ENCODE results near the gene SLC66A3.

SLC66A3 gene

GRCh38 chr2:11147263-11147662 is 8.0 kb upstream of the SLC66A3 start:
- Histone ChIP-seq H3K4me2 (no peak overlapping the region), H3K9ac (no peak overlapping the region), H3K27me3 (no peaks in the 10 kb centered on the region), H3K27ac (no peak overlapping the region), H3K9me3 (peaks cover 7% of the 10 kb centered on the region; the same call in 1 of the 2 replicates), H3K36me3 (no peaks in the 10 kb centered on the region), H3K4me3 (no peak overlapping the region), H3K4me1 (peaks cover 6% of the 10 kb centered on the region; the same call in 1 of the 2 replicates), H4K20me1 (no peaks in the 10 kb centered on the region)
- no peak for TF ChIP-seq Cebpa-rat (IDR thresholded peaks at IDR 0.05)

GRCh38 chr2:11152591-11152990 is 2.7 kb upstream of the SLC66A3 start:
- Histone ChIP-seq H3K9me3 (0 out of 2 replicates have a peak, but pooled peaks cover under 1% of the 10 kb centered on the region), H4K20me1 (no peaks in the 10 kb centered on the region), H3K27me3 (no peaks in the 10 kb centered on the region), H3K9ac (no peak overlapping the region), H3K4me3 (no peak overlapping the region), H3K4me2 (no peak overlapping the region), H3K4me1 (peaks cover 20% of the 10 kb centered on the region), H3K27ac (no peak overlapping the region), H3K36me3 (no peaks in the 10 kb centered on the region)
- TF ChIP-seq Cebpa-rat (IDR thresholded peaks at IDR 0.05) = no peak

- Histone ChIP-seq H3K4me1 (peaks cover 31% of the 10 kb centered on the region), H3K9ac (peak overlapping the region; percentile 81), H3K4me3 (peak overlapping the region; percentile 70), H3K4me2 (peak overlapping the region; percentile 98), H3K27ac (peak overlapping the region; percentile 82), H4K20me1 (no peaks in the 10 kb centered on the region), H3K27me3 (no peaks in the 10 kb centered on the region), H3K9me3 (no peaks in the 10 kb centered on the region), H3K36me3 (no peaks in the 10 kb centered on the region)
- TF ChIP-seq Cebpa-rat (IDR thresholded peaks at IDR 0.05) = no peak
Observed at GRCh38 chr2:11154016-11154922, 998 bp upstream of the SLC66A3 start.

DNA sequence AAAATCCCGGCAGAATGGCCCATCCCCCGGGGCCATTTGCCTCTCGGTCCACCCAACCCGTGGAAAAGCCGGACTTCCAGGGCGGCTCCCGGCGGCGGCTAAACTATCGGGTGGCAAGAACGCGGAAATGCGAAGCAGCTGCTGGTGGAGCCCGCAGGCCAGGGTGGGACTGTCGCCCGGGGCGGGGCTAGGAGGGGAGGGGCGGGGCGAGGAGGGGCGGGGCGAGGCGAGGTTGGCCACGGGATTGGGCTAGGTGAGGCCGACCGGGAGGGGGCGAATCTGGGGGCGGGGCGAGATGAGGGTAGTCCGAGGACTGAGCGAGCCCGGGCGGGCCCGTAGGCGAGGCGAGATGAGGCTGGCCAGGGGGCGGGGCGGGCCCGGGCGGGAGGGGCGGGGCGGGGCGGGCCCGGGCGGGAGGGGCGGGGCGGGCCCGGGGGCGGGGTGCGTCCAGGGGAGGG is 315 bp upstream of the SLC66A3 start:
- Histone ChIP-seq H3K4me3 (peak overlapping the region; percentile 76), H3K4me2 (peak overlapping the region; percentile 98), H3K9me3 (no peaks in the 10 kb centered on the region), H3K27me3 (no peaks in the 10 kb centered on the region), H4K20me1 (no peaks in the 10 kb centered on the region), H3K27ac (peak overlapping the region; percentile 82), H3K9ac (peak overlapping the region; percentile 81), H3K36me3 (no peaks in the 10 kb centered on the region), H3K4me1 (peaks cover 38% of the 10 kb centered on the region)
- no peak for TF ChIP-seq Cebpa-rat (IDR thresholded peaks at IDR 0.05)

GRCh38 chr2:11156396-11157075 is 1.3 kb downstream of the SLC66A3 start:
- no peaks in the 10 kb centered on the region for H3K36me3 ChIP-seq

DNA sequence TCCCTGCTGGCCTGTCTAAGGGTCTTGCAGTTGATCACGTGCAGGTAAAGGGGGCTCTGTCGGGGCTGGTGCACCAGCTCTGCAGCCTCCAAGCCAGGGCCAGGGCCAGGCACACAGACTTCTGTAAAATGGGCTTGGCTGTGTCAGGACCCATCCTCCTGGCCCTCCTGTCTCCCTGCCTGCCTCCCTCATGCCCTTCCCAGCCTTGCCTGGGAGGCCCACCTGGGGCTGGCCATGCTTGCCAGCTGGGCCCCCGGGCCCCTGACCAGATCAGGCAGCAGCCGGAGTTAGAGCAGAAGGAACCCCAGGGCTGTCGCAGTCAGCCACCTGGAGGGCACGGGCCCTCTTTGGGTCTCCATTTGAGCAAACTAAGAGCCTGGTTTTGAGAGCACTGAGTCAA is 2.0 kb downstream of the SLC66A3 start:
- H3K36me3 ChIP-seq = no peaks in the 10 kb centered on the region
- no peaks in the 10 kb centered on the region for H3K9me3 ChIP-seq
- peaks cover 58% of the 10 kb centered on the region for H3K4me1 ChIP-seq
- H4K20me1 ChIP-seq = no peaks in the 10 kb centered on the region
- 0 out of 2 replicates have a peak overlapping the region, but pooled peaks have one; percentile 3 for H3K9ac ChIP-seq
- H3K4me3 ChIP-seq = no peak overlapping the region
- no peaks in the 10 kb centered on the region for H3K27me3 ChIP-seq
- H3K4me2 ChIP-seq = no peak overlapping the region
- H3K27ac ChIP-seq = no peak overlapping the region
- TF ChIP-seq Cebpa-rat (IDR thresholded peaks at IDR 0.05) = no peak

More at GRCh38 chr2:11156396-11157075, 1.3 kb downstream of the SLC66A3 start:
- Histone ChIP-seq H3K9me3 (no peaks in the 10 kb centered on the region), H3K27me3 (no peaks in the 10 kb centered on the region), H3K4me1 (peaks cover 54% of the 10 kb centered on the region), H3K4me3 (no peak overlapping the region), H3K9ac (0 out of 2 replicates have a peak overlapping the region, but pooled peaks have one; percentile 84), H3K27ac (no peak overlapping the region), H4K20me1 (no peaks in the 10 kb centered on the region), H3K4me2 (peak overlapping the region; percentile 93)
- no peak for TF ChIP-seq Cebpa-rat (IDR thresholded peaks at IDR 0.05)

DNA sequence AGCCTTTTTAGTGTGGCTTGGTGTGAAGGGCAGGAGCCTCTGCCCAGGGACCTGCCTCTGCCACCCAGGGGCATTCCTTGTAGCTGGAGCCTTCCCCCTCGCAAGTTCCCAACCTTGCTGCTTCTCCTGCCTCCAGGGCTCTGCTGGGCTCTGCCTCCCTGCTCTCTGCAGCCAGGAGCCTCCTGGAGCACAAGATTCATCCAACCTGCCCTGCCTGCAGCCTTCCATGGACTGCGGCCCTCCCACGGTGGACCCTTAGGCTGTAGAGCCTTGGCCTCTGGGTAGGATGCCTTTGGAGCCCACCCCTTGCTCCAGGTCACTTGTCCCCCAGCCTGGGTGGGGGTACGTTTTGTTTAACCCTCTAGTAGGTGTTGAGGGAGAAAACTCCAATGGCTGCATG is 2.5 kb downstream of the SLC66A3 start:
- no peaks in the 10 kb centered on the region for H3K27me3 ChIP-seq
- no peak for TF ChIP-seq Cebpa-rat (IDR thresholded peaks at IDR 0.05)
- H3K36me3 ChIP-seq = no peaks in the 10 kb centered on the region
- 0 out of 2 replicates have a peak overlapping the region, but pooled peaks have one; percentile 3 for H3K9ac ChIP-seq
- H4K20me1 ChIP-seq = no peaks in the 10 kb centered on the region
- no peak overlapping the region for H3K4me3 ChIP-seq
- H3K4me1 ChIP-seq = peaks cover 58% of the 10 kb centered on the region
- no peak overlapping the region for H3K27ac ChIP-seq
- H3K4me2 ChIP-seq = no peak overlapping the region
- H3K9me3 ChIP-seq = no peaks in the 10 kb centered on the region

- peaks cover 56% of the 10 kb centered on the region for H3K4me1 ChIP-seq
- no peaks in the 10 kb centered on the region for H3K27me3 ChIP-seq
- H3K9me3 ChIP-seq = no peaks in the 10 kb centered on the region
- no peaks in the 10 kb centered on the region for H3K36me3 ChIP-seq
- H3K4me2 ChIP-seq = peak overlapping the region; percentile 12
- H3K9ac ChIP-seq = no peak overlapping the region
- TF ChIP-seq Cebpa-rat (IDR thresholded peaks at IDR 0.05) = no peak
- H3K4me3 ChIP-seq = no peak overlapping the region
- H3K27ac ChIP-seq = 0 out of 2 replicates have a peak overlapping the region, but pooled peaks have one; percentile 20
- no peaks in the 10 kb centered on the region for H4K20me1 ChIP-seq
Observed at GRCh38 chr2:11158916-11159573, 3.8 kb downstream of the SLC66A3 start.

DNA sequence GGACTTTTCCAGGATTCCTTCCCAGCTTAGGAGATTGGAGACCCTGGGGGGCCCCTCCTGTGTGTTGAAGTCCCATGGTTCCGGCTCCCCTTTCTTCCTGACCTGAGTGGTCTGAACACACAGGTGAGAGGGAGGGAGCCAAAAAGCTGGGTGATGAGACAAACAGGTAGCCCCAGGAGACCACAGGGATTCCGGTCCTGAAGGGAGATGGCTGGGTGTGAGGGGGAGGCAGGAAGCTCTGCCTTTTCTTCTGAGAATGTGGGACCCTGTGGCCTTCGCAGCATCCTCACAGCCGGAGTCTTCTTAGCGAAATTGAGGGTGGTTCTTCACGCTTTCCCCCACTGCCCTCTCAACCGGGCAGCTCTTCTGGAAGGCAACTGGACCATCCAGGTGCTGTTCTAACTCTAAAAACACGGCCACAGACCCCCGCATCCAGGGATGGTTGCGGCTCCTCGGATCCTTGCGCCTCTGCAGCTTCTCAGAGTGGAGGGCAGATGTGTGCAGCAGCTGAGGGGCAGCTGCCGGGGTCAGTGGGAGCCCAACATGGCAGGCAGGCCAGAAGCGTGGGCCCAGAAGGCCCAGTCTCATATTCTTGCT is 4.4 kb downstream of the SLC66A3 start:
- H3K4me2 ChIP-seq = peak overlapping the region; percentile 62
- H3K9ac ChIP-seq = no peak overlapping the region

More for the DNA sequence above, 4.4 kb downstream of the SLC66A3 start:
- peaks cover 50% of the 10 kb centered on the region for H3K4me1 ChIP-seq
- TF ChIP-seq Cebpa-rat (IDR thresholded peaks at IDR 0.05) = no peak
- no peaks in the 10 kb centered on the region for H4K20me1 ChIP-seq
- H3K27me3 ChIP-seq = no peaks in the 10 kb centered on the region
- H3K4me3 ChIP-seq = no peak overlapping the region
- no peaks in the 10 kb centered on the region for H3K36me3 ChIP-seq
- H3K27ac ChIP-seq = 0 out of 2 replicates have a peak overlapping the region, but pooled peaks have one; percentile 20
- no peaks in the 10 kb centered on the region for H3K9me3 ChIP-seq
